Stimulated activated naive B cell treated with anti-CD40 and anti-IgM and Interleukin-4, amounts not matched to agents 10 μg/mL and 1 μg/mL and 100 μg/mL, for 72 hours (primary cell): ENCODE measurements around the gene RILP.
"Not testable (repeated sequence)": the region's sequence is repeated elsewhere in the genome, so short reads cannot be mapped to it uniquely, and the experiment has no call there.

Experiments
- ATAC-seq, 2 donors: fragments of 150-1000 bp; cut with Tn5 transposase; replicated peaks; 2 replicates each; pipeline ENCODE4 v1.10.0; 2021; ENCODE audit warnings: moderate library complexity in 1 of 2
- DNase-seq: peaks from one replicate; pipeline ENCODE4 v3.0.0; 2021
- H3K27ac Mint-ChIP-seq: one replicate; pipeline ENCODE4 v1.8.0; 2022; ENCODE audit warnings: mild to moderate bottlenecking, mixed read lengths
- H3K27me3 Mint-ChIP-seq, 2 donors: one replicate each; pipeline ENCODE4 v1.8.0; 2022; ENCODE audit warnings: mixed read lengths in 2 of 2
- H3K36me3 Mint-ChIP-seq, 2 donors: one replicate each; pipeline ENCODE4 v1.8.0; 2022; ENCODE audit warnings: mixed read lengths in 2 of 2, mild to moderate bottlenecking in 1 of 2
- H3K4me1 Mint-ChIP-seq, 2 donors: one replicate each; pipeline ENCODE4 v1.8.0; 2022; ENCODE audit warnings: mixed read lengths in 2 of 2, mild to moderate bottlenecking in 1 of 2
- H3K4me3 Mint-ChIP-seq, 2 donors: one replicate each; pipeline ENCODE4 v1.8.0; 2022; ENCODE audit warnings: mild to moderate bottlenecking in 2 of 2, mixed read lengths in 2 of 2, moderate library complexity in 1 of 2
- H3K9me3 Mint-ChIP-seq, 2 donors: one replicate each; pipeline ENCODE4 v1.8.0; 2022; ENCODE audit warnings: mixed read lengths in 2 of 2, mild to moderate bottlenecking in 1 of 2

RILP gene

GRCh38 chr17:1653735-1654134 lies 4.1 kb upstream of the RILP start:
- no peak overlapping the region for H3K27ac Mint-ChIP-seq
- H3K4me1 Mint-ChIP-seq = peaks cover 15 to 30% of the 10 kb centered on the region in 2 donors
- H3K9me3 Mint-ChIP-seq = no peaks in the 10 kb centered on the region
- H3K27me3 Mint-ChIP-seq = no peaks in the 10 kb centered on the region
- H3K4me3 Mint-ChIP-seq = no peak overlapping the region
- DNase-seq = no peak
- ATAC-seq = no peak
- peaks cover 64 to 67% of the 10 kb centered on the region in 2 donors for H3K36me3 Mint-ChIP-seq

DNA sequence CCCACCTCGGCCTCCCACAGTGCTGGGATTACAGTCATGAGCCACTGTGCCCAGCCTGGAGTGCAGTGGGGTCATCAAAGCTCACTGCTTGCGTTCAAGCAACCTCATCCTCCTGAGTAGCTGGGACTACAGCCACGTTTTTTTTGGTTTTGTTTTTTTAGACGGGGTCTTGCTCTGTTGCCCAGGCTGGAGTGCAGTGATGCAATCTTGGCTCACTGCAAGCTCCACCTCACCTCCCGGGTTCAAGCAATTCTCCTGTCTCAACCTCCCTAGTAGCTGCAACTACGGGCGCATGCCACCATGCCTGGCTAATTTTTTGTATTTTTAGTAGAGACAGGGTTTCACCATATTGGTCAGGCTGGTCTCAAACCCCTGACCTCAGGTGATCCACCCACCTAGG lies 3.1 kb upstream of the RILP start:
- H3K9me3 Mint-ChIP-seq, ATAC-seq, H3K27me3 Mint-ChIP-seq, DNase-seq: not testable (repeated sequence)
- Mint-ChIP-seq H3K36me3 (peaks cover 54 to 58% of the 10 kb centered on the region in 2 donors), H3K27ac (peak overlapping the region; percentile 67), H3K4me1 (peaks cover 15 to 38% of the 10 kb centered on the region in 2 donors), H3K4me3 (peak overlapping the region; percentile 8 to 13)

DNA sequence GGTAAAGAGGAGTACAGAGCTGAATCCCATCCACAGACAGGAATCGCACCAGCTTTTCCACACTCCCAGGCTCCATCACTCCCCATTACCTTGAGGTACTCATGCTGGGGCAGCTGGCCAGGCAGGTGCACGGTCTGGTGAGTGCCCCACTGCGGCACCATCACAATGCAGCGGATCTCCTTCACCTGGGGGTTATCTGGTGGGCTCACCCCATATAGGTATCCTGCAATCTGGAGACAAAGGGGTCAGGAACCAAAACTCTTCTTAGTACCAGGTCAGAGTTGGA lies 1.8 kb upstream of the RILP start:
- H3K9me3 Mint-ChIP-seq = no peaks in the 10 kb centered on the region
- ATAC-seq (no peak), DNase-seq (no peak)
- H3K36me3 Mint-ChIP-seq = peaks cover 46 to 58% of the 10 kb centered on the region in 2 donors
- H3K4me1 Mint-ChIP-seq = peaks cover 23 to 49% of the 10 kb centered on the region in 2 donors
- H3K27me3 Mint-ChIP-seq = no peaks in the 10 kb centered on the region
- peak overlapping the region; percentile 67 for H3K27ac Mint-ChIP-seq
- no peak overlapping the region for H3K4me3 Mint-ChIP-seq

DNA sequence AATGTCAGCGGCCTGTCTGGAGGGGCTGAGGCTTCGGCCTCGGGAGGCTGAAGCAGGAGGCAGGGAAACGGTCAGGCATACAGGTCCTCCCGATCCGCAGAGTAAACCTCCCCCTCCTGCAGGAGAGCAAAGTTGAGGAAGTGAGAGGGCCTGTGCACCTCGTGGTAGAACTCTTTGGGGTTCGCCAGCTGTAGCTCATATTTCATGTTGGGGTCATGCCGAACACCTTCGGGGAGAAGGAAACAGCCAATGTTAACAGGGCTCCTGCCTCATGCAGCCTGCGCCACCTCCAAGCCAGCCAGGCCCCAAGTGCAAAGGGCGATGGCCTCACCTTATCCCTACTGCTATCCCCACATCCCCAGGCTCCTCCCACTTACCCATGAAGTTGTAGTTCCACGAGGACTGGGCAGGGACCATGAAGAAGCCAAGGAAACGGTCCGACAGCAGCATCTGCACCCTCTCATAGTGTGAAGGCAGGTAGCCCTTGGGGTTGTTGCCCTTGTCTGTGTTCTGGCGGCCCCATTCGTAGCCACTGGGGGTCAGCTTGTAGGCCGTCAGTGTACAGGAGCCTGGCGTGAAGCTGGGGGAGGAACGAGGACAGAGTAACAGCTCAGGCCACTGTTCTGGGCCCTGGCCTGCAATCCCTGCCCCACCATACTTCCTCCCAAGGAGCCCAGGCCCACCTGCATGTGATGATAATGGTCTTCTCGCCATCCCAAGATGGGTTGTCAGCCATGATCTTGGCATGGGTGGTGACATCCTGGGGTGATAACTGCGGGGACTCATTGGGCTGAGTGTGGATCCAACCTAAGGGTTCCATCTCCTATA lies 1.3 kb upstream of the RILP start:
- Mint-ChIP-seq H3K27ac (peak overlapping the region; percentile 77), H3K9me3 (no peaks in the 10 kb centered on the region), H3K4me1 (peaks cover 29 to 54% of the 10 kb centered on the region in 2 donors), H3K36me3 (peaks cover 47 to 59% of the 10 kb centered on the region in 2 donors), H3K27me3 (no peaks in the 10 kb centered on the region), H3K4me3 (peak overlapping the region in 1 of 2 donors; percentile 36)
- no peak for DNase-seq
- ATAC-seq = no peak

GRCh38 chr17:1648963-1649843 lies 463 bp downstream of the RILP start:
- Mint-ChIP-seq H3K4me1 (peaks cover 37 to 72% of the 10 kb centered on the region in 2 donors), H3K9me3 (no peaks in the 10 kb centered on the region), H3K4me3 (peak overlapping the region; percentile 77 to 79), H3K27me3 (no peaks in the 10 kb centered on the region), H3K27ac (peak overlapping the region; percentile 69), H3K36me3 (peaks cover 46 to 66% of the 10 kb centered on the region in 2 donors)
- DNase-seq = peak; percentile 93
- ATAC-seq = peak; percentile 70 to 72

DNA sequence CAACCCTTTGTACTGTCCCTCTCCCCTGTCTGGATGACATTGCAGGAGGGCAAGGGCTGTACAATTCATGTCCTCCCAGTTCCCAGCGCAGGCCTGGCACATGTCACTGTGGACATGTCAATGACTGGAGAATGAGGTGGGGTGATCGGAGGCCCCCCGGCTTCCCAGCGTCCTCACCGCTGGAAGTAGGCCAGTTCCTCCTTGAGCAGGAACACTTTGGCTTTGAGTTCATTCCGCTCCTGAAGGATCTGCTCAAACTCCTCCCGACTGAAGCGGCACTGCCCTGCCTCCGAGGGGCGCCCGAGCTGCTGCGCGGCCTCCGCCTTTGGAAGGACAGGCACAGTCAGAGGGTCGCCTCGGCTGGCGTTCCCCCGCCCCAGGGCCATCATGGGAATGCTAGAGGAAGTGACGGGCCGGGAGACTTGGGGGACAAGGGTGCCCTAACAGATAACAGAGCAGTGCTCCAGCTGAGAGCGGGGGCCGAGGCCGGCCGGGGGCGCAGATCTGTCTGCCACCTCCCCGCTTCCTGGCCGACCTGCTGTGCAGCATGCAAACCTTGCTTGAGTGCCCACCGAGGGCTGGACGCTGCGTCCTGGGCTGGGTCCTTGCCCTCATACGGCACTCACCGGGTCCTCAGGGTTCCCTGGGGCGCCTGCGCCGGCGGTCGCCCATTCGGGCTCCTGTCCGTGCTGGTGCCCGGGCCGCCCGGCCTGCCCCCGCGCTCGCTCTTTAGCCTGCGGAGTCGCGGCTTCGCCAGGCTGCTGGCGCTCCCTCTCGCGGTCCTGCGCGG lies 1.3 kb downstream of the RILP start:
- DNase-seq (peak; percentile 29), ATAC-seq (peak; percentile 4 to 15)
- Mint-ChIP-seq H3K4me3 (peak overlapping the region; percentile 77 to 79), H3K27ac (peak overlapping the region; percentile 79), H3K9me3 (no peaks in the 10 kb centered on the region), H3K36me3 (peaks cover 40 to 63% of the 10 kb centered on the region in 2 donors), H3K27me3 (no peaks in the 10 kb centered on the region), H3K4me1 (peaks cover 39 to 75% of the 10 kb centered on the region in 2 donors)

DNA sequence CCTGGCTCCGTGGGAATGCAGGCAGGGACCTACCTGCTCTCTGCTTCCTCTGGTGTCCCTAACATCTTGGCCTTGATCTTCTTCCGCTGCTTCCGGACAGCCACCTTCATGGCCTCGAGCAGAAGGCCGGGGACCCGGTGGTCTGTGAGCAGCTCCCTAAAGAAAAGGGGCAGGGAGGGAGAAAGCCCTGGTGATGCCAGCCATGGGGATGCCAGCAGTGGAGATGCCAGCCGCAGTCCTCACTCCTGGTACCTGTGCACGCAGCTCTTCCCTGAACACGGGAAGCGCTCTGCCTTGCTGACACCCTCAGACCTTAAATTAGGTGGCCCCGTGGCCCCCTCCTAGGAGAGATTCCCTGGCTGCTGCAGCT lies 1.9 kb downstream of the RILP start:
- ATAC-seq = no peak
- Mint-ChIP-seq H3K27me3 (no peaks in the 10 kb centered on the region), H3K27ac (no peak overlapping the region), H3K4me1 (peaks cover 37 to 69% of the 10 kb centered on the region in 2 donors), H3K36me3 (peaks cover 34 to 57% of the 10 kb centered on the region in 2 donors), H3K4me3 (peak overlapping the region; percentile 77 to 79), H3K9me3 (no peaks in the 10 kb centered on the region)
- no peak for DNase-seq

DNA sequence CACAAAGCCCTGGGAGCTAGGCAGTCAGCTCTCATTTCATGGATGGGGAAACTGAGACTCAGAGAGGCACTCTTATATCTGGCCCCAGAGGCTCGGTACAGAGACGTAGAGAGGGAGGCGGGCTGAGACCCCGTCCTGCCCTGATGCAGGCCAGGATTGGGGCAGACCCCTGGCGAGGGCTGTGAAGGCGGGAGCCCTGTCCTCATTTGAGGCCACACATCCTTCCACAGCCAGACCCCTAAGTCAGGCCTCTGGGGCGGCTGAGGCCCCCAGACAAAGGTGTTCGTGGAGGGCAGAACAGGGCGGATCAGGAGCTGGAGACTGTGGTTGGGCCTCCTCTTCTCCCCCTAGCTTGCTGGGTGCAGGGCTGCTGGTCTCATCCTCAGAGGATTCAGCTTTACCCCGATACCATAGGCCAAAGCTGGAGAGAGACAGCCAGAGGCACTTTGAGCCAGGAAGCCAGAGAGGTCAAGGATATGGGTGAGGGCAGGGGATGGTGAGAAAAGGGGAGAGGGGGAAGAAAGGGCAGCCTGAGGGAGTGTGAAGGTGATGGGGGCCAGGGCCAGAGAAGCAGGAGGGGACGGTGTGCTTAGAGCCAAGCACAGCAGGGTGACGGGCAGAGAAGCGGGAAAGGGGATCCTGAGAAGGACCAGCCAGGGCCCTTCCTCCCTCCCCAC lies 3.3 kb downstream of the RILP start:
- peaks cover 33 to 61% of the 10 kb centered on the region in 2 donors for H3K4me1 Mint-ChIP-seq
- no peak for DNase-seq
- peak overlapping the region; percentile 93 to 96 for H3K4me3 Mint-ChIP-seq
- no peaks in the 10 kb centered on the region for H3K27me3 Mint-ChIP-seq
- H3K27ac Mint-ChIP-seq = peak overlapping the region; percentile 99
- H3K9me3 Mint-ChIP-seq = no peaks in the 10 kb centered on the region
- peaks cover 24 to 48% of the 10 kb centered on the region in 2 donors for H3K36me3 Mint-ChIP-seq
- no peak for ATAC-seq

GRCh38 chr17:1645207-1646171 lies 4.2 kb downstream of the RILP start, which contains the start of gene SCARF1:
Gene SCARF1, minus strand, starts transcription at chr17:1645732. Its CDS starts 35 bp downstream, at chr17:1645697.
- H3K27me3 Mint-ChIP-seq = no peaks in the 10 kb centered on the region
- peaks cover 22 to 45% of the 10 kb centered on the region in 2 donors for H3K36me3 Mint-ChIP-seq
- peak; percentile 35 for DNase-seq
- no peak for ATAC-seq
- H3K4me1 Mint-ChIP-seq = peaks cover 30 to 53% of the 10 kb centered on the region in 2 donors
- no peaks in the 10 kb centered on the region for H3K9me3 Mint-ChIP-seq
- H3K4me3 Mint-ChIP-seq = peak within 1 kb of the TSS; percentile 93 to 96
- peak within 1 kb of the TSS; percentile 99 for H3K27ac Mint-ChIP-seq

GRCh38 chr17:1644493-1645206 lies 5.0 kb downstream of the RILP start:
- Mint-ChIP-seq H3K27ac (peak overlapping the region; percentile 99), H3K4me3 (peak overlapping the region; percentile 93 to 96), H3K9me3 (no peaks in the 10 kb centered on the region), H3K4me1 (peaks cover 27 to 48% of the 10 kb centered on the region in 2 donors), H3K36me3 (peaks cover 18 to 47% of the 10 kb centered on the region in 2 donors), H3K27me3 (no peaks in the 10 kb centered on the region)
- peak; percentile 44 to 51 for ATAC-seq
- peak; percentile 74 for DNase-seq

DNA sequence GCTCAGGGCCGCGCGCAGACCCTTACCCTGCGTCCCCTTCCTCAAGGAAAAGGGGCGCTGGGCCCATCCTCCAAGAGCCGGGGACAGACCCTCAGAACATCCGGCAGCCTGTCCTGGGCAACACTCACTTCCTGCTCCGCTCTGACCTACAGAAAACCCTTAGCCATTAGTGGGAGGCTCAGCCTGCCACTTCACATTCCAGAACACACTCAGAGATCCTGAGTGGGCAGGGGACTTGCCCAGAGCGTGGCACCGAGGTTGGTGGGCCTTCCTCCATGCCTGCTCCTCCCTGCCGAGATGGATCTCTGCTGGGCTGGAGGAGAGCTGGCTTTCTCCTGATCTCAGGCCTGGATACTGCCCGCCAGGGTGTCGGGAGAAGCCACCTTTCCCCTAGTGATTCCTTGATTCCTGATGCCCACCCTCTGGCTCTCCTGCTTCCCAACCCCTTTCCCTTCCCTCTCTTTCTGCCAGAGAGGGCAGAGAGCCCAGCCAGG lies 5.6 kb downstream of the RILP start:
- ATAC-seq = peak; percentile 18
- Mint-ChIP-seq H3K4me3 (peak overlapping the region; percentile 93 to 96), H3K27ac (peak overlapping the region; percentile 99), H3K4me1 (peaks cover 29 to 52% of the 10 kb centered on the region in 2 donors), H3K36me3 (peaks cover 21 to 51% of the 10 kb centered on the region in 2 donors), H3K9me3 (no peaks in the 10 kb centered on the region), H3K27me3 (no peaks in the 10 kb centered on the region)
- DNase-seq = no peak
